ENCODE measurements around the gene ACD. TPM values are rescaled to one million over a fixed set of nuclear protein-coding genes. Genes with fewer than 3 reads are reported as not detected.
A peak's percentile ranks its signal among the peaks of the same experiment; 100 is the strongest.

The ACD gene
- total RNA-seq, 1 donor from 2014 or later, result 21.3 TPM

DNA sequence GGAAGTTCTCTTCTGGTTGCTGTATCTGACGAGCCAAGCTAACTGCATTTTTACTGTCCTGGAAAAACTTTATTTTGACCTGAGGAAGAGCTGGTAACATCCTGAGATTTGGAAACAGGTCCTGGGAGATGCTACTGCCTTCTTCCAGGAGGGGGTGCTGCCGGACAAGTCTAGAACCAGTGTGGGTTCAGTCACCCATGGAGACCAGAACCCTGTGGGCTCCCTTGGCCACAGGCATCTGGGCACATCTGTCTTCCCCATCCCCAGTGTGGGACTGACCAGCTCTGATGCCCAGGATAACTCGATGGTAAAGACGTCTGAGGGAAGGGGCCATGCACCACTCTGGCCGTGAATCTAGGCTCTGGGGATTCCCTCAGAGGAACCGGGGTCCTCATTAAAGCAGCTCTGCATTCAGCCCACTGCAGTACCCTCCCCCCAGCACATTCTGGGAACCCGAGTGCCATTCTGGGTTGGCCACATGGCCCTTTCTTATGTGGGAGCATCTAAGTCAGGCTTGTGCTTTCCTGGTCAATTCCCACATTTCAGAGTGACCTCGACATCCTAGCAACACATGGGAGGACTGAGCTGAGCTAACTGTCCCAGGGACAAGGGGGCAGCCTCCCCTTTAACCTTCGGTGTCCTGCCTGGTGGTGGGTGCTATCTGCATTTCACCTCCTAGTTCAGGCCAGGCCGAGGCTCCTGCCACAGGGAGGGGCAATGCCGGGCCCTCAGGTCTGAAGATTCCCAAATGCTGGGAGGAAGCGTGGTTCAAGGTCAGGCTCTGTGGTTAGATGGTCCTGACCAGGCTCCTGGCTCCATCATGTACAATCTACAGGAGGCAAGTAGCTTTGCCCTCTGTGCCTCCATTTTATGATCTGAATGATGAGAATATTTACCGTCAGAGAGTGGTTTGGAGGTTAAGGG lies 12.9 kb upstream of the ACD start:
- DNase-seq (ENCODE audit: extremely low spot score, unreplicated experiment), result no peak
- Mint-ChIP-seq H3K27ac (ENCODE audit: unreplicated experiment) (peak overlapping the region; percentile 80), H3K27me3 (ENCODE audit: unreplicated experiment) (no peaks in the 10 kb centered on the region), H3K36me3 (ENCODE audit: unreplicated experiment) (no peaks in the 10 kb centered on the region), H3K9me3 (ENCODE audit: unreplicated experiment) (no peaks in the 10 kb centered on the region), H3K4me3 (ENCODE audit: unreplicated experiment) (no peak overlapping the region), H3K4me1 (ENCODE audit: unreplicated experiment) (peaks cover 21% of the 10 kb centered on the region)
- TF ChIP-seq, protein P1, sequence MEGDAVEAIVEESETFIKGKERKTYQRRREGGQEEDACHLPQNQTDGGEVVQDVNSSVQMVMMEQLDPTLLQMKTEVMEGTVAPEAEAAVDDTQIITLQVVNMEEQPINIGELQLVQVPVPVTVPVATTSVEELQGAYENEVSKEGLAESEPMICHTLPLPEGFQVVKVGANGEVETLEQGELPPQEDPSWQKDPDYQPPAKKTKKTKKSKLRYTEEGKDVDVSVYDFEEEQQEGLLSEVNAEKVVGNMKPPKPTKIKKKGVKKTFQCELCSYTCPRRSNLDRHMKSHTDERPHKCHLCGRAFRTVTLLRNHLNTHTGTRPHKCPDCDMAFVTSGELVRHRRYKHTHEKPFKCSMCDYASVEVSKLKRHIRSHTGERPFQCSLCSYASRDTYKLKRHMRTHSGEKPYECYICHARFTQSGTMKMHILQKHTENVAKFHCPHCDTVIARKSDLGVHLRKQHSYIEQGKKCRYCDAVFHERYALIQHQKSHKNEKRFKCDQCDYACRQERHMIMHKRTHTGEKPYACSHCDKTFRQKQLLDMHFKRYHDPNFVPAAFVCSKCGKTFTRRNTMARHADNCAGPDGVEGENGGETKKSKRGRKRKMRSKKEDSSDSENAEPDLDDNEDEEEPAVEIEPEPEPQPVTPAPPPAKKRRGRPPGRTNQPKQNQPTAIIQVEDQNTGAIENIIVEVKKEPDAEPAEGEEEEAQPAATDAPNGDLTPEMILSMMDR (IDR thresholded peaks at IDR 0.05), result peak; percentile 69

DNA sequence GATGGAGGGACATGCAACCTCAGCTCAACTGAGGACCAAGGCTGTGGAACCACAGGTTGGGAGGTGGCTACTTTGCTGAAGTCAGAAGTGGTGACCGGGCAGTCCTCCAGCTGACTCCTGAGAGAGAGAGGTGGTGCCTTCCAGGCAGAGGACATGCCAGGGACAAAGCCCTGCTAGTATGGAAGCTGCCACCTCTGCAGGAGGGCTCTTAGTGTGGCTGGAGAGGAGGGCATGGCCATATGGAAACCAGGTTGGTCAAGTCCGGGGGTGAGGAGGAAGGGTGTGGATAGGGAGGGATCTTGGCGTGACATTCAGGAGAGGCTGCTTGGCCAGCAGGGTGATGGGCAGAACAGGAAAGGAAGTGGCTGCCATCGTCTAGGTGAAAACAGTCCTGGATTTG lies 12.2 kb upstream of the ACD start:
- Mint-ChIP-seq H3K36me3 (ENCODE audit: unreplicated experiment) (no peaks in the 10 kb centered on the region), H3K4me3 (ENCODE audit: unreplicated experiment) (no peak overlapping the region), H3K4me1 (ENCODE audit: unreplicated experiment) (peaks cover 27% of the 10 kb centered on the region), H3K27me3 (ENCODE audit: unreplicated experiment) (no peaks in the 10 kb centered on the region), H3K27ac (ENCODE audit: unreplicated experiment) (no peak overlapping the region), H3K9me3 (ENCODE audit: unreplicated experiment) (no peaks in the 10 kb centered on the region)
- TF ChIP-seq, protein P1 (IDR thresholded peaks at IDR 0.05), result no peak
- DNase-seq (ENCODE audit: extremely low spot score, unreplicated experiment), result no peak

DNA sequence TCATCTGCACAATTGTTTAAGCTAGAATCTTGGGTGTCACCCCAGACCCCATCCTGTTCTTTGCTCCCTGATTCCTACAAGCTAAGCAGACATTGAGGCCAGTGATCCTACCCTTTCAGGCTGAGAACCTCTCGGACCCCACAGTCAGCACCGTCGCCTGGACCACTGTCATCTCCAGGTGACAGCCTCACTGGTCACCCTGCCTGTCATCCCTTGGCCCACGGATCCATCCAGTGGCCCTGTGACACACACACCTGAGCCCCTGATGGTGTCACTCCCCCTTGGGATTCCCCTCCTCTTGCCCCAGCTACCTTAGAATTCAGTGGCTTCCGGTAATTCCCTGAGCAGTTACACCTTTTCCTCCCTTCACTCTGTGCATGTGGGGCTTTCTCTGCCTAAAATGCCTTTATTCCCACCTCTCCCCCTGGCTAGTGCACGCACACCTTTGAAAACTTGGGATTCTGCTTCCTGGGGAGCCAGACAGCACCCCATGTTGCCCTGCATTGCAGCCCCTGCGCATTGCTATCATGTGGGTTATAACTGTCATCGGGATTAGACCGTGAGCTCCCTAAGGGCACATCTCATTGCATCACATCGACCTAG lies 9.5 kb upstream of the ACD start:
- no peaks in the 10 kb centered on the region for H3K27me3 Mint-ChIP-seq (ENCODE audit: unreplicated experiment)
- TF ChIP-seq, protein P1 (IDR thresholded peaks at IDR 0.05), result no peak
- DNase-seq (ENCODE audit: extremely low spot score, unreplicated experiment), result no peak
- peaks cover 3% of the 10 kb centered on the region for H3K36me3 Mint-ChIP-seq (ENCODE audit: unreplicated experiment)
- H3K27ac Mint-ChIP-seq (ENCODE audit: unreplicated experiment), result no peak overlapping the region
- H3K9me3 Mint-ChIP-seq (ENCODE audit: unreplicated experiment), result no peaks in the 10 kb centered on the region
- peaks cover 42% of the 10 kb centered on the region for H3K4me1 Mint-ChIP-seq (ENCODE audit: unreplicated experiment)
- H3K4me3 Mint-ChIP-seq (ENCODE audit: unreplicated experiment), result no peak overlapping the region

DNA sequence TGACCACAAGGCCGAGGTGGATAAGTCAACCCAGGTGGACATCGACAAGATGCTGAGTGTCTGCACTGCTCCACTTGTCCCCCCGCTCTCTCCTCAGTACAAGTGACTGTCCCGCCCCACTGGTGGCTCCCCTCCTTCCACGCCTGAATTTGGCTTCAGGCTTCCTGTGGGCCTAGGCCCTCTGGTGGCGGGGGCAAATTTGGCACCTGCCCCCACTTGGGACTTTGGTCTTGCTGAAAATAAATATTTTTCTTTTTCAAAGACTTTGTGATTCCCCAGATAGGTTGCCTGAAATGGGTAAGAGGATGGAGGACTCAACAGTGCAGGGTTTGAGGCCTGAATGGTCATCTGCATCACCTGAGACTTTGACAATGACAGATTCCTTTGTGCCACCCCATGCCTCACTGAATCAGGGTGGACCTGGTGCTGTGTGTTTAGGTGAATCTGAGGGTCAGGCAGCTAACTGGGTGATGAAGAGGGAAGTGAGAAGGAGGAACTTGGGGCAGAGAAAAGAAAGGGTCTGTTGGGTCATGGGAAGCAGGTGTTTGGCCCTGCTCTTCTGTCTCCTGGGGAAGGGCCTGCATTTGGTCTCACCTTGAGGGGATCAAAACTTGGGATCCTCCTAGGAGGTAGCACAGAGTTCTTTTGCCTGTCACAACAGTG lies 8.6 kb upstream of the ACD start:
- TF ChIP-seq, protein P1 (IDR thresholded peaks at IDR 0.05), result no peak
- Mint-ChIP-seq H3K4me1 (ENCODE audit: unreplicated experiment) (peaks cover 33% of the 10 kb centered on the region), H3K4me3 (ENCODE audit: unreplicated experiment) (no peak overlapping the region), H3K27me3 (ENCODE audit: unreplicated experiment) (no peaks in the 10 kb centered on the region), H3K27ac (ENCODE audit: unreplicated experiment) (peak overlapping the region; percentile 25), H3K36me3 (ENCODE audit: unreplicated experiment) (peaks cover 6% of the 10 kb centered on the region), H3K9me3 (ENCODE audit: unreplicated experiment) (no peaks in the 10 kb centered on the region)
- DNase-seq (ENCODE audit: extremely low spot score, unreplicated experiment), result no peak
